ENCODE measurements around the gene C12orf76.
A peak's percentile ranks its signal among the peaks of the same experiment; 100 is the strongest.
"Not testable (repeated sequence)": the region's sequence is repeated elsewhere in the genome, so short reads cannot be mapped to it uniquely, and the experiment has no call there.

The C12orf76 gene

GRCh38 chr12:110020956-110021355 is 27.4 kb downstream of the C12orf76 start:
- DNase-seq, result no peak

GRCh38 chr12:110015132-110015531 is 33.2 kb downstream of the C12orf76 start:
- no peak for DNase-seq

GRCh38 chr12:110012659-110013058 is 35.7 kb downstream of the C12orf76 start:
- no peak for DNase-seq

GRCh38 chr12:110012137-110012536 is 36.2 kb downstream of the C12orf76 start:
- no peak for DNase-seq

GRCh38 chr12:110010853-110011723 is 37.2 kb downstream of the C12orf76 start:
- no peak for DNase-seq

GRCh38 chr12:110008681-110009398 is 39.5 kb downstream of the C12orf76 start:
- DNase-seq, result not testable (repeated sequence)

- no peak for DNase-seq
These were observed 40.4 kb downstream of the C12orf76 start for GRCh38 chr12:110007881-110008280.

- DNase-seq, result no peak
These were observed 42.2 kb downstream of the C12orf76 start for GRCh38 chr12:110006115-110006514.

- DNase-seq, result no peak
These were observed 42.9 kb downstream of the C12orf76 start for GRCh38 chr12:110005319-110005973.

GRCh38 chr12:110004598-110004997 is 43.7 kb downstream of the C12orf76 start:
- DNase-seq, result no peak

GRCh38 chr12:110002676-110003515 is 45.4 kb downstream of the C12orf76 start:
- DNase-seq, result no peak

- no peak for DNase-seq
These were observed 46.7 kb downstream of the C12orf76 start for GRCh38 chr12:110001596-110001995.

- peak; percentile 34 for DNase-seq
These were observed 48.3 kb downstream of the C12orf76 start for GRCh38 chr12:109999983-110000505.

GRCh38 chr12:109999649-109999971 is 48.7 kb downstream of the C12orf76 start:
- DNase-seq, result no peak

GRCh38 chr12:109998904-109999648 is 49.2 kb downstream of the C12orf76 start, which contains the start of gene ANKRD13A:
Gene ANKRD13A (plus strand): TSS chr12:109999430. CDS start chr12:109999689, 259 bp downstream.
- peak; percentile 96 for DNase-seq

GRCh38 chr12:109998241-109998903 is 50.0 kb downstream of the C12orf76 start:
- DNase-seq, result peak; percentile 52

- DNase-seq, result no peak
These were observed 50.9 kb downstream of the C12orf76 start for GRCh38 chr12:109997393-109997792.

GRCh38 chr12:109996483-109996853 is 51.9 kb downstream of the C12orf76 start:
- no peak for DNase-seq

- DNase-seq, result peak; percentile 95
These were observed 52.4 kb downstream of the C12orf76 start, which contains the start of gene GIT2 for GRCh38 chr12:109995686-109996482. Gene GIT2 (minus strand): TSS chr12:109996368. CDS start chr12:109996224, 144 bp downstream.

GRCh38 chr12:109995361-109995685 is 53.0 kb downstream of the C12orf76 start:
- no peak for DNase-seq
